Retinal pigment epithelial cell (primary cell): Measurements from ENCODE around the gene SIAH3.
A peak's percentile ranks its signal among the peaks of the same experiment; 100 is the strongest.

Source experiments
- DNase-seq: peaks from one replicate; pipeline ENCODE4 v3.0.0-alpha.2; 2010; ENCODE audit warnings: low read depth
- H3K4me3 ChIP-seq: 2 replicates; pipeline ENCODE4 v1.5.1; 2011; ENCODE audit warnings: mild to moderate bottlenecking, low read length, control low read depth, moderate library complexity
- TF ChIP-seq, protein P1 (sequence below): conservative IDR thresholded peaks from 2 replicates; pipeline ENCODE4 v1.5.1; 2011; ENCODE audit warnings: low read depth, low read length, control low read depth, inconsistent platforms

Gene SIAH3

DNA sequence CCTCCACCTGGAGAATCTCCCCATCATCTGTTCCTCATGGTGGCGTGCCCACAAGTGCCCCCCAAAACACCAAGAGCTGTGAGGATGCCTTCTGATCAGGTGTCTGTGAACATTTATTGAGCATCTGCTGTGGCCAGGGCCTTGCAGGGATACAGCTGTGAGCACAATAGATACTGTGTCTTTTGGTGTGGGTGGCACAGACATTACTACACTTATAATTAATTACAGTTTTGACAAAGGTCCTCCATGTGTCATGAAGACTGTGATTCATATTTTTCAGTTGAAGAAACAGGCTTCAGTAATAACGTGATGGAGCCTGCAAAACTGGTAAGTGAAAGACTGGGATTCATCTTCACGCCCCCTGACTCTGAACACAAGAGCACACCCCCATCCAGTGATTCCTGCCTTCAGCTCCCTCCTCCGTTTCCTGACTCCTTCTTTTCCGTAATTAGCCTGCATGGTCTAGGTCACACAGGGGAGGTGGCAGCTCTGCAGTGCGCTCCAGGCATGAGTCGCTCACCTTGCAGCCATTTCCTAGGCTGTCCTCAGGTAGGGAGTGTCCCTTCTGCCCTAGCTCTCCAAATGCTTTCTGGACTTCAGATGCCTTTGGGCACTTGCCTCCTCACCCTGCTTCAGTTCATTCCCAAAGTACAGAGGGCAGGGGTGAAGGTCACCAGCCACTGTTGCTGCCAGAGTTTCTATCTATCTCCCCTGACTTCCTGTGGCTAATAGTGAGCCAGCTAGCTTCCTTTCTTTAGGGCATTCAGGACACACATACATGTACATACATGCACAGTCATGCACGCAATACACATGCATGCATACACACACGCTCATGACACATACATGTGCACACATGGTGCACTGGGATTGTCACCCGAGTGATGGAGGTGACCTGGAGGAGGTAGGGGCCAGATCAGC lies 66.5 kb downstream of the SIAH3 start:
- DNase-seq = no peak
- TF ChIP-seq, protein P1, sequence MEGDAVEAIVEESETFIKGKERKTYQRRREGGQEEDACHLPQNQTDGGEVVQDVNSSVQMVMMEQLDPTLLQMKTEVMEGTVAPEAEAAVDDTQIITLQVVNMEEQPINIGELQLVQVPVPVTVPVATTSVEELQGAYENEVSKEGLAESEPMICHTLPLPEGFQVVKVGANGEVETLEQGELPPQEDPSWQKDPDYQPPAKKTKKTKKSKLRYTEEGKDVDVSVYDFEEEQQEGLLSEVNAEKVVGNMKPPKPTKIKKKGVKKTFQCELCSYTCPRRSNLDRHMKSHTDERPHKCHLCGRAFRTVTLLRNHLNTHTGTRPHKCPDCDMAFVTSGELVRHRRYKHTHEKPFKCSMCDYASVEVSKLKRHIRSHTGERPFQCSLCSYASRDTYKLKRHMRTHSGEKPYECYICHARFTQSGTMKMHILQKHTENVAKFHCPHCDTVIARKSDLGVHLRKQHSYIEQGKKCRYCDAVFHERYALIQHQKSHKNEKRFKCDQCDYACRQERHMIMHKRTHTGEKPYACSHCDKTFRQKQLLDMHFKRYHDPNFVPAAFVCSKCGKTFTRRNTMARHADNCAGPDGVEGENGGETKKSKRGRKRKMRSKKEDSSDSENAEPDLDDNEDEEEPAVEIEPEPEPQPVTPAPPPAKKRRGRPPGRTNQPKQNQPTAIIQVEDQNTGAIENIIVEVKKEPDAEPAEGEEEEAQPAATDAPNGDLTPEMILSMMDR = no peak
- no peak overlapping the region for H3K4me3 ChIP-seq

DNA sequence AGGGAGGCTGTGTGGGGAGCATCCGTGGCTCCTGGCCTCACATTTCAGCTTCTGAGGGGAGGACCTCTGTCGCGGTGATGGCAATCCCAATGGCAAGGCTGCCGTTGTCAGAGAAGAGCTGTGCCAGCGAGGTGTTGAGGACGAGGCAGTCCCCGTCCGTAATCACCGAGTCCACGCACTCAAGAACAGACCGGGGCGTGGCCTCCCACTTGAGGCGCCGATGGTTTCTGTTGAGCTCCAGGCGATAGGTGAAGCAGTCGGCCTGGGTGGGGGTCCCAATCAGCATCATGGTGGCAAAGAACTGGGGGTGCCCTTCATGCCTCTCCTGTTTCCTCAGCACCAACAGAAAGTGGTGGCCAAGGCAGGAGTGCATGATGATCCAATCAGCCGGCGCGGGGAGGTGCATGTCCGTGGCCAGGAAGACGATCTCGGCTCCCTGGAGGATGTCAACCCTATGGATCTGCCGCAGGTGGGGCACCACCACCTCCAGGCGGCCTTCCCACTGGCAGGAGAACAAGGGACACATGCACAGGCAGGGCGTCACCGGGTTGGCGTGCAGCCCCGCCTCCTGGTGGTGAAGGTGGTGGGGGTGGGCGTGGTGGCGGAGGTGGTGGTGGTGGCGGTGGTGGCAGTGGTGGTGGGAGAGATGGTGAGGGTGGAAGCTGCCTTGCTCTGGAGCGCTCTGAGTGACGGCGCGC lies 68.1 kb downstream of the SIAH3 start:
- DNase-seq = no peak
- H3K4me3 ChIP-seq = no peak overlapping the region
- TF ChIP-seq, protein P1 = no peak

DNA sequence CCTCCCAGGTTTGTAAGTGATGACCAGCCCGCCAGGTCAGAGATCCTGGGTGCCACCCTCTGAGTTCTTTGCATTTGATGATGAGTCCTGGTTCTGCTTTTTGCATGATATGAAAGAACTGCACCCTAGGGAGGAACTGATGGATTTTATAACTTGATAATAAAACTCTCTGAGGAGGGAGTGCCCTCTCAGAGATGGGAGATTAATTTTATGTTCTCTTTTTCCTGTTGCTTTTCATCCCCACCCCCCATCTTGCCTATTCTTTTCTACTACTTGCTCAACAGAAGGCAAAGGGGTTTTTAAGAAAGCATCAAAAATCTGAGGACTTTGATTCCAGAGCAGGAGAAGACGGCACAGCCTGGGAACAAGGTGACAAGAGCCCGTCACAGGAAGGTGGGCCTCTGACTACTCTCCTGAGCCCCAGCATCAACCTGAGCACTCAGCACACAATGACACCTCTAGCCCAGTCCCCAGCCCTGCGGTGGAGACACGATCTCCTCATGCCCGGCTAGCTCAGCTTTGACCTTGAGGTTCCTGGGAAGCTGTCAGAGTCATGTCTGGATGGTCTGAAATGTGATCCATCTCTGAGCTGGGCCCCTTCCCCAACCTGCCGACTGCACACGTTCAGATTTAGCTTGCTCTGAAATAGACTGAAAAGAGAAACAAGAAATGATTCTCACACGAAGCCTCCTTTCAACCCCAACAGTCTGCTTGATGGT lies 69.1 kb downstream of the SIAH3 start:
- no peak for DNase-seq
- TF ChIP-seq, protein P1 = no peak
- no peak overlapping the region for H3K4me3 ChIP-seq

DNA sequence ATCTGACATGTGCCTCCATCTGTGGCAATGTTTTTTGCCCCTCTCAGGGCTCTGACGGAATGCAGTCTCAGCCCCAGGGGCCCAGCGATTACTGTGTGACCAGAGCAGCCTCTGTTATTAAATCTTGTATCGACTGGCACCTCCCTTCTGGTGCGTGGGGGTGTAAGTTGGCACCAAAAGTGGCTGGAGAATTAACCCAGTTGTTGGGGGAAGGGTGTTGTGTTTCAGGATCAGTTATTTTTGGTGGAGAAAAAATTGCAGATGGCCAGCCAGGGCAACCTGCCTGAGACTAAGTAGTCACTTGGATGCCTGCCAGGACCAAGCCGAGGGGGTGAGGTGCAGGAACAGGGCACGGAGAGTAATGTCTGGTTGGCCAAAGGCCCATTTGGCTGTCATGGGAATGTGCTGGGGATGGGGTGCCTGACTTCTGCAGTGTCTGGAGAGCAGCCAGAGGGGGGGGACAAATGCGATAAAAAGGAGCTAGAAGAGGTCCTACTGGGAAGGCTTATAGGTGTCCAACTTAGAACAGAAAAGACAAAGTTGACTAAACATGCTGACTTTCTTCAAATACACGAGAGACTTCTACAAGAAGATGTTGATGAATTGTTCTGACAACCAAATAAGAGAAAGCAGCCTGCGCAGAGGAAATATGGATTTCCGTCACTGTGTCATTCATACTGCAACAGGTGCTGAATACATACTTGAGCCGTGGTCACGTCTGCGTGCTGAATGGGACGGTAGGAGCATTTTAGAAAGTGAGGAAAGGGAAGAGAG lies 69.8 kb downstream of the SIAH3 start:
- no peak overlapping the region for H3K4me3 ChIP-seq
- TF ChIP-seq, protein P1 = no peak
- peak; percentile 76 for DNase-seq

DNA sequence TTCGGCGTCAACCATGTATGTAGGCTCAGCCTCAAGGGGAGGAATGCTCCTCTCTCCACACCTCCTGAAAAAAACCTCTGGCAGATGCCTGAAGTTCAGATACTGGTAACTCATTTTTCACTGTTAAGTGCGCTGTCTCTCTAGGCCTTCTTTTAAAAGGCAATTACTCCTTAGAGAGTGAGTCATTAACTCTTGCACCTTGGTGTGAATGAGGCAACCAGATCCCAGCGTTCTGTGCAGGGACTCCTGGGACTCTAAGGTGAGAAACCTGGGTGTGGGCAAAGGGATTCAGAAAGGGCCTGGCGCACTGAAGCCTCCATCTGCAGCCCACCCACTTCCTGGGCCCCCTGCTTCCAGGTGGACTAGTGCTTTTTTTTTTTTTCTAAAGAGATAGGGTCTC lies 71.7 kb downstream of the SIAH3 start:
- DNase-seq = no peak
- no peak overlapping the region for H3K4me3 ChIP-seq
- TF ChIP-seq, protein P1 = no peak

DNA sequence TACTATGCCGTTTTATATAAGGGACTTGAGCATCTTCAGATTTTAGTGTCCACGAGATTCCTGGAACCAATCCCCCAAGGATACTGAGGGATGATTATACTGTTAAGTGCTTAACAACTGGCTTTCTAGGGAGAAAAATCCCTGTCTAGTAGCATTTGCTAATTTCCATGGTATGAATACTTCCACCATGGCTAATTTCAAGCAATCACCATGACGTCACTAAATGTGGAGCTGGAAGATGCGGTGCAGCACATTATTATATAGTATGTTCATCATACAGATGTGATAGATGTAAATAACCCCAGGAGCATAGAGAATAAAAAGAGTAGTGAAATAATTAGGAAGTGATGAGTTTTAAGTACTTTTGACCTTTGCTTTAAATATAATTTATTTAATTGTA lies 72.7 kb downstream of the SIAH3 start:
- TF ChIP-seq, protein P1 = no peak
- no peak overlapping the region for H3K4me3 ChIP-seq
- DNase-seq = no peak
